ENCODE measurements around the gene DHRSX. TPM values are rescaled to one million over a fixed set of nuclear protein-coding genes. Genes with fewer than 3 reads are reported as not detected.
"Not testable (repeated sequence)": the region's sequence is repeated elsewhere in the genome, so short reads cannot be mapped to it uniquely, and the experiment has no call there.

Gene DHRSX
- total and polyA plus RNA-seq, 2 donors (not counting 3 experiments of a cell fraction or from before 2014, with no cell fraction given) = 27.1 to 37.7 TPM

- H3K4me2 ChIP-seq (ENCODE audit: insufficient read depth, low read length) = no peak overlapping the region
- H3K27ac ChIP-seq (ENCODE audit: insufficient read depth, low read depth, low read length) = no peak overlapping the region
- no peaks in the 10 kb centered on the region for H3K9me3 ChIP-seq (replicated peaks; ENCODE audit: control insufficient read depth, insufficient read depth, low read length)
- no peak overlapping the region for H3K9ac ChIP-seq (replicated peaks; ENCODE audit: extremely low read depth, insufficient read depth, low read length)
- DNase-seq (ENCODE audit: low read depth, low spot score) (no peak), FAIRE-seq (no peak)
- POLR2A ChIA-PET = no interaction called here
- CTCF ChIA-PET = no interaction called here
- TF ChIP-seq MYC (IDR thresholded peaks at IDR 0.05; ENCODE audit: low read depth, low read length) (no peak), FOS (IDR thresholded peaks at IDR 0.05; ENCODE audit: borderline replicate concordance, insufficient read depth, low read length) (no peak), POLR2AphosphoS5 (IDR thresholded peaks at IDR 0.05; ENCODE audit: insufficient read depth, low read depth, low read length) (no peak), CTCF (IDR thresholded peaks at IDR 0.05; ENCODE audit: extremely low read depth in 1 of 2, insufficient read depth in 1 of 2, low read depth in 1 of 2, low read length in 2 of 2) (no peak), GATA2 (IDR thresholded peaks at IDR 0.05; ENCODE audit: insufficient read depth, insufficient read length, low read depth, low read length) (no peak), EZH2 (IDR thresholded peaks at IDR 0.05; ENCODE audit: borderline replicate concordance, low read depth, low read length, severe bottlenecking) (no peak), POLR2A (IDR thresholded peaks at IDR 0.05; ENCODE audit: low read depth, low read length) (no peak), JUN (IDR thresholded peaks at IDR 0.05; ENCODE audit: borderline replicate concordance, insufficient read depth, insufficient read length, low read depth) (no peak)
- TF ChIP-seq, protein P1, sequence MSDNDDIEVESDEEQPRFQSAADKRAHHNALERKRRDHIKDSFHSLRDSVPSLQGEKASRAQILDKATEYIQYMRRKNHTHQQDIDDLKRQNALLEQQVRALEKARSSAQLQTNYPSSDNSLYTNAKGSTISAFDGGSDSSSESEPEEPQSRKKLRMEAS (IDR thresholded peaks at IDR 0.05; ENCODE audit: insufficient read depth, insufficient read length) = no peak
- no peak overlapping the region for H2AFZ ChIP-seq (ENCODE audit: low read depth, low read length)
- no peak overlapping the region for H3K4me3 ChIP-seq (replicated peaks in 1 of 3; ENCODE audit: insufficient read depth in 1 of 3, low read depth in 1 of 3, low read length in 3 of 3)
- H3K79me2 ChIP-seq (ENCODE audit: control insufficient read depth, insufficient read depth, low read length) = peaks cover 24% of the 10 kb centered on the region
- no TSS peak for BruUV-seq (replicated peaks)
- dilution Hi-C loops (cut with MboI; ENCODE audit: extremely low pct_ligation_motif_present, low sequenced_read_pairs) = no loop called here
- H4K20me1 ChIP-seq (replicated peaks; ENCODE audit: control insufficient read depth, extremely low read depth, insufficient read depth, low read length) = peaks cover 2% of the 10 kb centered on the region
- no peaks in the 10 kb centered on the region for H3K27me3 ChIP-seq (ENCODE audit: control insufficient read depth in 2 of 2, insufficient read depth in 2 of 2, low read length in 2 of 2)
- no peaks in the 10 kb centered on the region for H3K9me1 ChIP-seq (replicated peaks; ENCODE audit: control insufficient read depth, extremely low read depth, insufficient read depth, low read length)
- intact Hi-C loops (cut with micrococcal nuclease) = no loop called here
- H3K36me3 ChIP-seq (ENCODE audit: control insufficient read depth in 2 of 2, extremely low read depth in 1 of 2, insufficient read depth in 2 of 2, low read length in 2 of 2) = peaks cover 9 to 10% of the 10 kb centered on the region in 2 experiments
- no peaks in the 10 kb centered on the region for H3K4me1 ChIP-seq (ENCODE audit: control insufficient read depth, extremely low read depth, insufficient read depth, low read length)
Observed at GRCh38 chrX:2483398-2484060, 17.2 kb downstream of the DHRSX start.

DNA sequence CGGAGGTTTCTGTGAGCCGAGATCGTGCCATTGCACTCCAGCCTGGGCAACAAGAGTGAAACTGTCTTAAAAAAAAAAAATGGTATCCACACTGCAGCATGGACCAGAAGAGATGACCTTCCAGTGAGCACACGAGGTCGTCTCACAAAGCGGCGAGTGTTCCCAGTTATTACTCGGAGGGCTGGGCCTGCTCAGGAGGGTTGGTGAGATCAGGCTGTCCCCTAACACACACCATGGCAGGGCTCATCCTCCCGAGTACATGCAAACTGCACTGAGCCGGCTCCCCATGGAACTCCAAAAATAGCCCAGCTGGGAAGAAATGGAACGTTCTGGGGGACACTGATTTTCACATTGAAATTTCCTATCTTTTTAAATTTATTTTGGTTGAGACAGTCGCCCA is 19.2 kb downstream of the DHRSX start:
- dilution Hi-C loops (cut with MboI; ENCODE audit: extremely low pct_ligation_motif_present, low sequenced_read_pairs); FAIRE-seq; BruUV-seq (replicated peaks); intact Hi-C loops (cut with micrococcal nuclease); CTCF ChIA-PET; H3K4me2 ChIP-seq (ENCODE audit: insufficient read depth, low read length); H3K9me3 ChIP-seq (replicated peaks; ENCODE audit: control insufficient read depth, insufficient read depth, low read length); H3K4me1 ChIP-seq (ENCODE audit: control insufficient read depth, extremely low read depth, insufficient read depth, low read length); H3K36me3 ChIP-seq (ENCODE audit: control insufficient read depth in 2 of 2, extremely low read depth in 1 of 2, insufficient read depth in 2 of 2, low read length in 2 of 2); DNase-seq (ENCODE audit: low read depth, low spot score); H3K27me3 ChIP-seq (ENCODE audit: control insufficient read depth in 2 of 2, insufficient read depth in 2 of 2, low read length in 2 of 2); H4K20me1 ChIP-seq (replicated peaks; ENCODE audit: control insufficient read depth, extremely low read depth, insufficient read depth, low read length); H3K27ac ChIP-seq (ENCODE audit: insufficient read depth, low read depth, low read length); H3K9ac ChIP-seq (replicated peaks; ENCODE audit: extremely low read depth, insufficient read depth, low read length); H2AFZ ChIP-seq (ENCODE audit: low read depth, low read length); H3K9me1 ChIP-seq (replicated peaks; ENCODE audit: control insufficient read depth, extremely low read depth, insufficient read depth, low read length); H3K4me3 ChIP-seq (replicated peaks in 1 of 3; ENCODE audit: insufficient read depth in 1 of 3, low read depth in 1 of 3, low read length in 3 of 3); POLR2A ChIA-PET: not testable (repeated sequence)
- peaks cover 20% of the 10 kb centered on the region for H3K79me2 ChIP-seq (ENCODE audit: control insufficient read depth, insufficient read depth, low read length)

DNA sequence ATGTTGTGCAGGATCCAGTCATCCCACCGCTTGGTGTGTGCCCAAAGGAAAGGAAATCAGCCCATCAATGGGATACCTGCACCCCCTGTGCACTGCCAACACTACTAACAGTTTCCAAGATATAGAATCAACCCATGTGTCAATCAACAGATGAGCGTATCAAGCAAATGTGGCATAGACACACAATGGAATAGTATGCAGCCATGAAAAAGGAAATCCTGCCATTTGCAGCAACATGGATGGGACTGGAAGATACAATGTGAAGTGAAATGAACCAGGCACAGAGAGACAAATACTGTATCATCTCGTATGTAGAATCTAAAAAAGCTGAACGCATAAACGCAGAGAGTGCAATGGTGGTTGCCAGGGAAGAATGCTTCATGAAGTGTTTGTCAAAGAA is 20.8 kb downstream of the DHRSX start:
- H3K27ac ChIP-seq (ENCODE audit: insufficient read depth, low read depth, low read length); intact Hi-C loops (cut with micrococcal nuclease); H3K36me3 ChIP-seq (ENCODE audit: control insufficient read depth in 2 of 2, extremely low read depth in 1 of 2, insufficient read depth in 2 of 2, low read length in 2 of 2); H3K27me3 ChIP-seq (ENCODE audit: control insufficient read depth in 2 of 2, insufficient read depth in 2 of 2, low read length in 2 of 2); H3K4me3 ChIP-seq (replicated peaks in 1 of 3; ENCODE audit: insufficient read depth in 1 of 3, low read depth in 1 of 3, low read length in 3 of 3); CTCF ChIA-PET; POLR2A ChIA-PET; H3K4me2 ChIP-seq (ENCODE audit: insufficient read depth, low read length); BruUV-seq (replicated peaks); H3K4me1 ChIP-seq (ENCODE audit: control insufficient read depth, extremely low read depth, insufficient read depth, low read length); H3K9me3 ChIP-seq (replicated peaks; ENCODE audit: control insufficient read depth, insufficient read depth, low read length); H2AFZ ChIP-seq (ENCODE audit: low read depth, low read length); DNase-seq (ENCODE audit: low read depth, low spot score); H4K20me1 ChIP-seq (replicated peaks; ENCODE audit: control insufficient read depth, extremely low read depth, insufficient read depth, low read length); dilution Hi-C loops (cut with MboI; ENCODE audit: extremely low pct_ligation_motif_present, low sequenced_read_pairs); H3K9ac ChIP-seq (replicated peaks; ENCODE audit: extremely low read depth, insufficient read depth, low read length); H3K9me1 ChIP-seq (replicated peaks; ENCODE audit: control insufficient read depth, extremely low read depth, insufficient read depth, low read length): not testable (repeated sequence)
- FAIRE-seq = peak; percentile 73
- H3K79me2 ChIP-seq (ENCODE audit: control insufficient read depth, insufficient read depth, low read length) = peaks cover 23% of the 10 kb centered on the region

Measured in endothelial cell of umbilical vein (primary cell).